ENCODE results near the gene LBH.

DNA sequence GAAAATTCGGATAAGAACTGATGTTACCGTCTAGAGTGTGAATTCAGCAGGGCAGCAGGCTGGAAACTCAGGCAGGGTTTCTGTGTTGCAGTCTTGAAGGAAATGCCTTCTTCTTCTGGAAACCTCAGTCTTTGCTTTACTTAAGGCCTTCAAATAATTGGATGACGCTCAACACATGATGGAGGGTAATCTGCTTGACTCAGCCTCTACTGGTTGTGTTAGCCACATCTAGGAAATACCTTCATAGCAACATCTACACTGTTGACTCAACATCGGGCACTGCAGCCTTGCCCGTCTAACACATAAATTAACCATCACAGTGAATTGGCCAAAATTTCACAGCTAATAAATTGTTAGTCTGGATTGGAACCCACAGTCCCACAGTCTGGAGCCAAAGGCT lies 47.3 kb upstream of the LBH start:
- TF ChIP-seq POLR2A (IDR thresholded peaks at IDR 0.05; ENCODE audit: low read depth, low read length) (no peak), TAF1 (IDR thresholded peaks at IDR 0.05; ENCODE audit: low read depth, low read length) (no peak), POLR2AphosphoS5 (IDR thresholded peaks at IDR 0.05; ENCODE audit: low read depth, low read length) (no peak), PAX5 (IDR thresholded peaks at IDR 0.05; ENCODE audit: insufficient read depth, low read length, severe bottlenecking) (no peak)

Data from GM12891 (cell line).